Naive thymus-derived CD4-positive, alpha-beta T cell (primary cell): ENCODE results near the gene STX4. TPM values are rescaled to one million over a fixed set of nuclear protein-coding genes. Genes with fewer than 3 reads are reported as not detected.

Experiments used
- ATAC-seq: fragments of 150-1000 bp; cut with Tn5 transposase; 2 replicates; pipeline ENCODE4 v1.10.0; 2021; ENCODE audit warnings: mild to moderate bottlenecking, moderate library complexity
- CTCF ChIA-PET: fragments of 350-600 bp; sonication (Branson Sonifier 250); formaldehyde crosslinking; loops from one replicate; lab custom pipeline; 2021; ENCODE audit warnings: antibody characterized with exemption; lab: Charles Lee
- POLR2A ChIA-PET: fragments of 350-600 bp; sonication (Branson Sonifier 250); formaldehyde crosslinking; loops from one replicate; lab custom pipeline; 2021; ENCODE audit warnings: antibody characterized with exemption, inconsistent platforms; lab: Charles Lee
- DNase-seq, 9 donors: peaks; one replicate each; pipeline versions ENCODE4 v3.0.0 to v3.0.0-alpha.2; 2020 to 2022; ENCODE audit warnings: mixed read lengths in 1 of 9
- H3K27ac ChIP-seq: one replicate; pipeline ENCODE4 v1.7.0; 2013; ENCODE audit warnings: mild to moderate bottlenecking, low read depth, low read length, moderate library complexity
- H3K27me3 ChIP-seq, 2 donors: one replicate each; pipeline ENCODE4 v1.7.0; 2013; ENCODE audit warnings: low read length in 2 of 2, mild to moderate bottlenecking in 2 of 2, moderate library complexity in 2 of 2; ENCODE audit not compliant: control insufficient read depth in 2 of 2, insufficient read depth in 2 of 2
- H3K36me3 ChIP-seq, 3 experiments: 1 replicate in 2 of 3; 2 replicates in 1 of 3; pipeline ENCODE4 v1.7.0; 2013; ENCODE audit warnings: low read length in 3 of 3, mild to moderate bottlenecking in 3 of 3, moderate library complexity in 1 of 3; ENCODE audit not compliant: insufficient read depth in 3 of 3, control insufficient read depth in 2 of 3
- H3K4me1 ChIP-seq, 2 donors: one replicate each; pipeline ENCODE4 v1.7.0; 2013; ENCODE audit warnings: low read length in 2 of 2, mild to moderate bottlenecking in 2 of 2, moderate library complexity in 1 of 2; ENCODE audit not compliant: control insufficient read depth in 2 of 2, insufficient read depth in 2 of 2
- H3K4me3 ChIP-seq: 2 replicates; pipeline ENCODE4 v1.7.0; 2013; ENCODE audit warnings: mild to moderate bottlenecking, low read length
- H3K9me3 ChIP-seq, 3 experiments: 1 replicate in 2 of 3; 2 replicates in 1 of 3; pipeline ENCODE4 v1.7.0; 2013; ENCODE audit warnings: low read length in 3 of 3; ENCODE audit not compliant: control insufficient read depth in 2 of 3
- H3K27ac Mint-ChIP-seq, 9 donors: one replicate each; pipeline ENCODE4 v1.8.0; 2020 to 2022; ENCODE audit warnings: mixed read lengths in 9 of 9, mild to moderate bottlenecking in 8 of 9, moderate library complexity in 5 of 9, inconsistent platforms in 2 of 9
- H3K27me3 Mint-ChIP-seq, 5 donors: one replicate each; pipeline ENCODE4 v1.8.0; 2021 to 2022; ENCODE audit warnings: mixed read lengths in 5 of 5, mild to moderate bottlenecking in 1 of 5
- H3K36me3 Mint-ChIP-seq, 5 donors: one replicate each; pipeline ENCODE4 v1.8.0; 2020 to 2022; ENCODE audit warnings: mixed read lengths in 5 of 5, mild to moderate bottlenecking in 3 of 5, inconsistent platforms in 1 of 5
- H3K4me1 Mint-ChIP-seq, 7 donors: one replicate each; pipeline ENCODE4 v1.8.0; 2020 to 2022; ENCODE audit warnings: mixed read lengths in 7 of 7, mild to moderate bottlenecking in 3 of 7, inconsistent platforms in 1 of 7
- H3K4me3 Mint-ChIP-seq, 10 donors: one replicate each; pipeline ENCODE4 v1.8.0; 2020 to 2022; ENCODE audit warnings: mild to moderate bottlenecking in 10 of 10, mixed read lengths in 10 of 10, moderate library complexity in 6 of 10, inconsistent platforms in 2 of 10
- H3K9me3 Mint-ChIP-seq, 11 donors: one replicate each; pipeline ENCODE4 v1.8.0; 2020 to 2022; ENCODE audit warnings: mixed read lengths in 11 of 11, mild to moderate bottlenecking in 4 of 11, inconsistent platforms in 1 of 11, moderate library complexity in 1 of 11
- intact Hi-C, 2 donors: fragments of 100-400 bp; cut with micrococcal nuclease; formaldehyde crosslinking; loops; one replicate each; pipeline ENCODE4 v1.15.1; 2023
- polyA plus RNA-seq, 2 donors: library from polyadenylated mRNA; unstranded; fragments of 300-500 nt; fragmentation: Illumina TruSeq; gene quantifications; one replicate each; pipeline ENCODE4 v1.2.3, GENCODE V29; 2021
- total RNA-seq, 6 experiments: library from RNA in 5 of 6; stranded (reverse) in 5 of 6; gene quantifications; 1 replicate in 5 of 6; 2 replicates in 1 of 6; pipeline ENCODE4 v1.2.3 and lab custom pipeline; 2021 to 2026

STX4 gene
- total and polyA plus RNA-seq, 7 experiments from 2014 or later, result 23.1 to 114 (median 84.0) TPM

GRCh38 chr16:30998852-30999761 lies 34.3 kb upstream of the STX4 start:
- no peak overlapping the region for H3K4me3 ChIP-seq
- ChIA-PET POLR2A (interaction anchor here (0.7 to 1.2 kb wide), 4 partner anchors 13 to 205 kb away, joined by 3 read pairs; no protein-coding TSS in a partner anchor), CTCF (interaction anchor here (0.6 kb wide), 1 partner anchor 220 kb away, joined by 3 read pairs; no protein-coding TSS in a partner anchor)
- H3K27ac Mint-ChIP-seq, result peak overlapping the region in 1 of 9 donors; percentile 51
- intact Hi-C loops, result loop anchor here in 1 of 2 donors (5.0 kb wide), 1 partner anchor 42 kb away; the partner anchor contains the start of gene SETD1A
- H3K27ac ChIP-seq, result no peak overlapping the region
- H3K9me3 Mint-ChIP-seq, result no peaks in the 10 kb centered on the region
- ATAC-seq (no peak), DNase-seq (no peak)
- no peaks in the 10 kb centered on the region for H3K9me3 ChIP-seq
- H3K27me3 ChIP-seq, result no peaks in the 10 kb centered on the region
- no peak overlapping the region for H3K4me3 Mint-ChIP-seq
- H3K27me3 Mint-ChIP-seq, result peaks cover 0 to 3% (median 0%) of the 10 kb centered on the region in 5 donors
- H3K4me1 Mint-ChIP-seq, result peaks cover 0 to 9% (median 6%) of the 10 kb centered on the region in 7 donors
- H3K36me3 Mint-ChIP-seq, result no peaks in the 10 kb centered on the region
- H3K4me1 ChIP-seq, result peaks cover 5 to 11% of the 10 kb centered on the region in 2 donors
- no peaks in the 10 kb centered on the region for H3K36me3 ChIP-seq

GRCh38 chr16:31000671-31001382 lies 32.5 kb upstream of the STX4 start:
- peaks cover 5 to 11% of the 10 kb centered on the region in 2 donors for H3K4me1 ChIP-seq
- no peaks in the 10 kb centered on the region for H3K27me3 ChIP-seq
- Mint-ChIP-seq H3K36me3 (no peaks in the 10 kb centered on the region), H3K27ac (no peak overlapping the region), H3K9me3 (no peaks in the 10 kb centered on the region), H3K4me1 (peaks cover 0 to 9% (median 4%) of the 10 kb centered on the region in 7 donors), H3K27me3 (peaks cover 0 to 5% (median 0%) of the 10 kb centered on the region in 5 donors), H3K4me3 (no peak overlapping the region)
- CTCF ChIA-PET, result no interaction called here
- H3K27ac ChIP-seq, result no peak overlapping the region
- no peak for DNase-seq
- POLR2A ChIA-PET, result interaction anchor here (0.7 kb wide), 1 partner anchor 203 kb away, joined by 3 read pairs; no protein-coding TSS in a partner anchor
- no peaks in the 10 kb centered on the region for H3K9me3 ChIP-seq
- no peak overlapping the region for H3K4me3 ChIP-seq
- no peak for ATAC-seq
- H3K36me3 ChIP-seq, result no peaks in the 10 kb centered on the region
- intact Hi-C loops, result no loop called here

- peaks cover 0 to 11% (median 0%) of the 10 kb centered on the region in 5 donors for H3K27me3 Mint-ChIP-seq
- intact Hi-C loops, result no loop called here
- H3K4me1 Mint-ChIP-seq, result peaks cover 0 to 6% (median 0%) of the 10 kb centered on the region in 7 donors
- Histone ChIP-seq H3K27ac (no peak overlapping the region), H3K4me1 (peaks cover 2 to 8% of the 10 kb centered on the region in 2 donors), H3K36me3 (no peaks in the 10 kb centered on the region), H3K4me3 (no peak overlapping the region), H3K9me3 (no peaks in the 10 kb centered on the region), H3K27me3 (no peaks in the 10 kb centered on the region)
- H3K36me3 Mint-ChIP-seq, result no peaks in the 10 kb centered on the region
- ChIA-PET CTCF (no interaction called here), POLR2A (no interaction called here)
- DNase-seq, result no peak
- no peak overlapping the region for H3K27ac Mint-ChIP-seq
- no peaks in the 10 kb centered on the region for H3K9me3 Mint-ChIP-seq
- no peak for ATAC-seq
- H3K4me3 Mint-ChIP-seq, result no peak overlapping the region
Measured at GRCh38 chr16:31001507-31002249, 31.7 kb upstream of the STX4 start.

GRCh38 chr16:31002250-31002700 lies 31.1 kb upstream of the STX4 start:
- intact Hi-C loops, result no loop called here

GRCh38 chr16:31002862-31003341 lies 30.5 kb upstream of the STX4 start:
- intact Hi-C loops, result no loop called here
- H3K4me1 Mint-ChIP-seq, result peaks cover 0 to 4% (median 0%) of the 10 kb centered on the region in 7 donors
- Histone ChIP-seq H3K9me3 (no peaks in the 10 kb centered on the region), H3K4me3 (no peak overlapping the region), H3K27ac (no peak overlapping the region), H3K27me3 (no peaks in the 10 kb centered on the region), H3K4me1 (no peaks in the 10 kb centered on the region), H3K36me3 (no peaks in the 10 kb centered on the region)
- H3K36me3 Mint-ChIP-seq, result no peaks in the 10 kb centered on the region
- H3K9me3 Mint-ChIP-seq, result no peaks in the 10 kb centered on the region
- DNase-seq (no peak), ATAC-seq (no peak)
- H3K4me3 Mint-ChIP-seq, result no peak overlapping the region
- no peak overlapping the region for H3K27ac Mint-ChIP-seq
- H3K27me3 Mint-ChIP-seq, result peaks cover 0 to 14% (median 0%) of the 10 kb centered on the region in 5 donors
- CTCF ChIA-PET, result no interaction called here
- POLR2A ChIA-PET, result no interaction called here

More at GRCh38 chr16:31002250-31002700, 31.1 kb upstream of the STX4 start:
- no peak overlapping the region for H3K4me3 Mint-ChIP-seq
- H3K27ac Mint-ChIP-seq, result no peak overlapping the region
- ATAC-seq, result no peak
- H3K4me3 ChIP-seq, result no peak overlapping the region
- no peak for DNase-seq
- H3K4me1 Mint-ChIP-seq, result peaks cover 0 to 4% (median 0%) of the 10 kb centered on the region in 7 donors
- no peaks in the 10 kb centered on the region for H3K36me3 ChIP-seq
- H3K9me3 Mint-ChIP-seq, result no peaks in the 10 kb centered on the region
- H3K36me3 Mint-ChIP-seq, result no peaks in the 10 kb centered on the region
- ChIA-PET POLR2A (no interaction called here), CTCF (no interaction called here)
- peaks cover 0 to 13% (median 0%) of the 10 kb centered on the region in 5 donors for H3K27me3 Mint-ChIP-seq
- no peak overlapping the region for H3K27ac ChIP-seq
- no peaks in the 10 kb centered on the region for H3K9me3 ChIP-seq
- H3K4me1 ChIP-seq, result peaks cover 0 to 4% of the 10 kb centered on the region in 2 donors
- H3K27me3 ChIP-seq, result no peaks in the 10 kb centered on the region

- intact Hi-C loops, result no loop called here
- no peak overlapping the region for H3K27ac Mint-ChIP-seq
- no peak for ATAC-seq
- DNase-seq, result no peak
- H3K9me3 ChIP-seq, result no peaks in the 10 kb centered on the region
- CTCF ChIA-PET, result no interaction called here
- no peaks in the 10 kb centered on the region for H3K9me3 Mint-ChIP-seq
- POLR2A ChIA-PET, result no interaction called here
- no peaks in the 10 kb centered on the region for H3K36me3 ChIP-seq
- H3K4me3 Mint-ChIP-seq, result no peak overlapping the region
- no peaks in the 10 kb centered on the region for H3K4me1 ChIP-seq
- peaks cover 0 to 4% (median 0%) of the 10 kb centered on the region in 7 donors for H3K4me1 Mint-ChIP-seq
- peaks cover 0 to 17% (median 0%) of the 10 kb centered on the region in 5 donors for H3K27me3 Mint-ChIP-seq
- H3K27ac ChIP-seq, result no peak overlapping the region
- H3K36me3 Mint-ChIP-seq, result no peaks in the 10 kb centered on the region
- no peaks in the 10 kb centered on the region for H3K27me3 ChIP-seq
- H3K4me3 ChIP-seq, result no peak overlapping the region
Measured at GRCh38 chr16:31003744-31004143, 29.6 kb upstream of the STX4 start.
